Thyroid gland (tissue), 4 donors: ENCODE data around the gene PDHX.

Source experiments
- CTCF ChIP-seq, 6 experiments: fragments of 200-600 bp in 3 of 6; fragments of 450-650 bp in 3 of 6; sonication (generic) in 3 of 6; IDR thresholded peaks; one replicate each; pipeline ENCODE4 v1.5.1; 2016 to 2019; ENCODE audit warnings: antibody characterized with exemption in 6 of 6, mild to moderate bottlenecking in 2 of 6, inconsistent platforms in 1 of 6, moderate library complexity in 1 of 6
- POLR2A ChIP-seq, 2 donors: fragments of 450-650 bp; IDR thresholded peaks; one replicate each; pipeline ENCODE4 v1.6.1; 2017; ENCODE audit warnings: antibody characterized with exemption in 2 of 2, mild to moderate bottlenecking in 2 of 2, moderate library complexity in 1 of 2

- TF ChIP-seq POLR2A (IDR thresholded peaks at IDR 0.05) (no peak), CTCF (IDR thresholded peaks at IDR 0.05) (no peak)
Observed at GRCh38 chr11:35009944-35010342, 93.5 kb downstream of the PDHX start.
